Esophagus squamous epithelium (tissue), 5 donors: Measurements from ENCODE around the gene TIPARP. TPM values are rescaled to one million over a fixed set of nuclear protein-coding genes. Genes with fewer than 3 reads are reported as not detected.

Experiments used
- DNase-seq: peaks from one replicate; lab custom pipeline; 2025; lab: John Stamatoyannopoulos, UW
- H3K27ac ChIP-seq, 4 donors: fragments of 200-600 bp; sonication (generic); one replicate each; pipeline ENCODE4 v1.5.1; 2016 to 2019; ENCODE audit warnings: mild to moderate bottlenecking in 1 of 4
- H3K27me3 ChIP-seq, 4 donors: fragments of 200-600 bp; sonication (generic); 1 replicate in 3 of 4; 2 replicates in 1 of 4; pipeline versions ENCODE4 v1.5.1 to v1.6.0; 2017 to 2021; ENCODE audit warnings: antibody characterized with exemption in 1 of 4
- H3K36me3 ChIP-seq, 3 donors: fragments of 200-600 bp; sonication (generic); one replicate each; pipeline ENCODE4 v1.5.1; 2016 to 2019
- H3K4me1 ChIP-seq, 3 donors: fragments of 200-600 bp; sonication (generic); one replicate each; pipeline ENCODE4 v1.5.1; 2017 to 2019
- H3K4me3 ChIP-seq, 4 donors: fragments of 200-600 bp; sonication (generic); 1 replicate in 3 of 4; 2 replicates in 1 of 4; pipeline ENCODE4 v1.5.1; 2016 to 2019; ENCODE audit warnings: mild to moderate bottlenecking in 2 of 4, moderate library complexity in 1 of 4
- H3K9me3 ChIP-seq, 3 donors: fragments of 200-600 bp; sonication (generic); one replicate each; pipeline ENCODE4 v1.5.1; 2016 to 2019
- CTCF ChIP-seq, 6 experiments: fragments of 450-650 bp in 4 of 6; fragments of 200-600 bp in 2 of 6; sonication (generic) in 2 of 6; IDR thresholded peaks; one replicate each; pipeline ENCODE4 v1.5.1; 2016 to 2019; ENCODE audit warnings: antibody characterized with exemption in 6 of 6, mild to moderate bottlenecking in 4 of 6, moderate library complexity in 4 of 6
- POLR2A ChIP-seq, 4 donors: fragments of 450-650 bp; IDR thresholded peaks; one replicate each; pipeline ENCODE4 v1.6.1; 2017; ENCODE audit warnings: antibody characterized with exemption in 4 of 4, mild to moderate bottlenecking in 4 of 4, moderate library complexity in 3 of 4
- whole genome bisulfite sequencing, 2 donors: methylation state at CpG; one replicate each; pipeline ENCODE4 v1.1.5; 2018; 5-methylcytosine and 5-hydroxymethylcytosine counted together
- intact Hi-C: fragments of 100-400 bp; cut with DNase I; formaldehyde crosslinking; loops from one replicate; pipeline ENCODE4 v1.15.0; 2022
- total RNA-seq, 4 donors: library from RNA; depleted of rRNA; stranded (reverse); fragments of >200 nt; gene quantifications; one replicate each; pipeline ENCODE4 v1.1.0, GENCODE V29; 2016
- donor health status: DM: yes; HTN: yes; CAD: no.

The TIPARP gene
- total RNA-seq, 4 donors from 2014 or later, result 28.0 to 40.4 (median 38.0) TPM

- no peak for DNase-seq
- peaks cover 0 to 9% (median 0%) of the 10 kb centered on the region in 3 donors for H3K9me3 ChIP-seq
- H3K27me3 ChIP-seq, result no peaks in the 10 kb centered on the region
- H3K4me3 ChIP-seq, result no peak overlapping the region
- no peaks in the 10 kb centered on the region for H3K36me3 ChIP-seq
- H3K27ac ChIP-seq, result no peak overlapping the region
- WGBS, 2 donors, result 5 to 12% methylated on average over 2 of the region's 3 CpGs
- H3K4me1 ChIP-seq, result peaks cover 4 to 21% (median 10%) of the 10 kb centered on the region in 3 donors
- intact Hi-C loops, result no loop called here
- TF ChIP-seq POLR2A (IDR thresholded peaks at IDR 0.05) (no peak), CTCF (IDR thresholded peaks at IDR 0.05) (no peak)
Measured at GRCh38 chr3:156750191-156750873, 75.9 kb downstream of the TIPARP start.

GRCh38 chr3:156750874-156751245, 76.5 kb downstream of the TIPARP start:
- H3K4me3 ChIP-seq, result no peak overlapping the region
- 68 to 85% methylated on average over 4 of the region's 4 CpGs for WGBS, 2 donors
- H3K36me3 ChIP-seq, result no peaks in the 10 kb centered on the region
- intact Hi-C loops, result no loop called here
- TF ChIP-seq CTCF (IDR thresholded peaks at IDR 0.05) (no peak), POLR2A (IDR thresholded peaks at IDR 0.05) (no peak)
- peak overlapping the region in 3 of 4 donors; percentile 2 to 35 (median 19) for H3K27ac ChIP-seq
- H3K4me1 ChIP-seq, result peaks cover 4 to 21% (median 10%) of the 10 kb centered on the region in 3 donors
- H3K9me3 ChIP-seq, result peaks cover 0 to 9% (median 0%) of the 10 kb centered on the region in 3 donors
- no peaks in the 10 kb centered on the region for H3K27me3 ChIP-seq
- DNase-seq, result no peak

- no peak for DNase-seq
- 26 to 36% methylated on average over 15 of the region's 15 CpGs for WGBS, 2 donors
Measured at GRCh38 chr3:156751461-156752025, 77.2 kb downstream of the TIPARP start.

More at GRCh38 chr3:156751461-156752025, 77.2 kb downstream of the TIPARP start:
- H3K36me3 ChIP-seq, result no peaks in the 10 kb centered on the region
- no peaks in the 10 kb centered on the region for H3K27me3 ChIP-seq
- intact Hi-C loops, result no loop called here
- H3K4me1 ChIP-seq, result peaks cover 4 to 21% (median 10%) of the 10 kb centered on the region in 3 donors
- TF ChIP-seq CTCF (IDR thresholded peaks at IDR 0.05) (peak in 1 of 6 experiments; percentile 20), POLR2A (IDR thresholded peaks at IDR 0.05) (no peak)
- peak overlapping the region in 1 of 4 donors; percentile 45 for H3K4me3 ChIP-seq
- H3K9me3 ChIP-seq, result peaks cover 0 to 9% (median 0%) of the 10 kb centered on the region in 3 donors
- peak overlapping the region in 3 of 4 donors; percentile 2 to 35 (median 19) for H3K27ac ChIP-seq

Other genes with a start within 250 kb of the TIPARP start
- 10 to 100 TPM; 42.5 to 74.7 (median 57.1) TPM for gene SSR3, start 119.5 kb upstream of the TIPARP start, total RNA-seq
- gene LEKR1, start 151.8 kb downstream of the TIPARP start, total RNA-seq, result 1 to 10 TPM in 1 of 4 donors, under 1 TPM in 2, not detected in 1; 0.15 to 1.1 (median 0.57) TPM